NCI-H1417 (cell line): ENCODE data around the gene ARAF.

Experiments used
- DNase-seq, 3 experiments: peaks; one replicate each; lab custom pipeline; 2025; lab: John Stamatoyannopoulos, UW

The ARAF gene

DNA sequence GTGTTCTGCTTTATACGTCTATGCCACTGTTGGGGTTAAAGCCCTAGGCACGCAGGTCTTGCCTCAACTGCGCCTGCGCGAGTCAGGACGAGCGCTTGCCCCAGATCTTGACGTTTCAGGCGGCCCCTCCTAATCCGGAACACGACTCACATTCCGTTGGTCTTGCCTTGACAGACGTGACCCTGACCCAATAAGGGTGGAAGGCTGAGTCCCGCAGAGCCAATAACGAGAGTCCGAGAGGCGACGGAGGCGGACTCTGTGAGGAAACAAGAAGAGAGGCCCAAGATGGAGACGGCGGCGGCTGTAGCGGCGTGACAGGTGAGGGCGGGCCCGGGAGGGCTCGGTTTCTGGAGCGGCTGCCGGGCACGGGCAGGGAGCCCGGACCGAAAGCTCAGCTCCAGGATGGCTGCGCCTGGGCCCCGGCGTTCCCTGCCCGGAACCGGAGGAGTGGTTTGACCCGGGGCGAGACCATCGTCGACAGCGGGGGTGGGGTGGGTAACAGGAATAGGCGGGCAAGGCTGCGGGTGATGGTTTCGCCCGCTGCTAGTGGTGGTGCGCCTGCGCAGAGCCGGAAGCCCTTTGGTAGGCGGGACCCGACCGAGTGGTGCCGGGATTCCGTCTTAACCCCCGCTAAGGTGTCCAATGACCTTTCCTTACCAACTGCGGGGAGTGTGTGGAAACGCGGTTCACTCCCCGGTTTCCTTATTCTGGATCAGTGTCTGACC is at the start of gene ARAF:
Gene ARAF, plus strand, starts transcription at position 272 of the 725 bp plus-strand sequence. CDS start 1,763 bp downstream, outside the sequence.
- peak; percentile 97 to 100 (median 99) for DNase-seq

- DNase-seq = peak in 1 of 3 experiments; percentile 21
These were observed 48.6 kb upstream of the ARAF start for GRCh38 chrX:47512383-47512782.

GRCh38 chrX:47513034-47513965 is 47.7 kb upstream of the ARAF start:
- peak in 2 of 3 experiments; percentile 43 to 59 for DNase-seq

GRCh38 chrX:47514533-47515235 is 46.3 kb upstream of the ARAF start:
- DNase-seq = no peak

DNA sequence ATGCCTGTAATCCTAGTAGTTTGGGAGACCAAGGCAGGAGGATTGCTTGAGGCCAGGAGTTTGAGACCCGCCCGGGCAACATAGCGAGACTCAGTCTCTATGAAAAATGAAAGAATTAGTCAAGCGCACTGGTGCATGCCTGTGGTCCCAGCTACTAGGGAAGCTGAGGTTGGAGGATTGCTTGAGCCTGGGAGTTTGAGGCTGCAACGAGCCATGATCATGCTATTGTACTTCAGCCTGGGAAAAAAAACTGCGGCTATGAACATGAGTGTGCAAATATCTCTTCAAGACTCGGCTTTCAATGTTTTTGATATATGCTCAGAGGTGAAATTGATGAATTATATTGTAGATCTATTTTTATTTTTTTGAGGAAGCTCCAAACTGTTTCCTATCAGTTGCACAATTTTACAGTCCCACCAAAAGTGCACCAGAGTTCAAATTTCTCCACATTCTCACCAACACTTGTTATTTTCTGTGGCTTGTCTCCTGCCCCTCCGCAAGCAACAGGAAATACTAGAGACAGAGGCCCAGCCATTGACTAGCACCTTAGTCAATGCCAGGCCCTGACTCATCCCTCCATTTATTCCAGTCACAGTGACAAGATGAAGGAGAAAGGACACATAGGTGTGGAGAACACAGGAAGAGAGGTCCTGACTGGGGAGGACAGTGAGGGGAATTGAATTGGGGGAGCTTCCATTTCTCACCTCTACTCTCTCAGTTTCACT is 44.9 kb upstream of the ARAF start:
- DNase-seq = no peak

DNA sequence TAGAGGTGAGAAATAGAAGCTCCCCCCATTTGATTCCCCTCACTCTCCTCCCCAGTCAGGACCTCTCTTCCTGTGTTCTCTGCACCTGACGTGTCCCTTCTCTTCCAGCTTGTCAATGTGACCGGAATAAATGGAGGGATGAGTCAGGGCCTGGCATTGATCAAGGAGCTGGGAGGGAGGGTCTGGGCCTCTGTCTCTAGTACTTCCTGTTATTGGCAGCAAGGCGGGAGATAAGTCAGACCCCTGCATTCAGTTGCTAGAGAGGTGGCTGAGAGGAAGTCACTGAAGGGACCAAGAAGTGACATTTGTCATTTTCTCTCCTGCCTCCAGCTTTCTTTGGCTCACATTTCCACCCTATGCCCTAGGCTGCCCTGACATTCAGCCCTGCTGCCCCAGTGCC is 42.9 kb upstream of the ARAF start:
- DNase-seq = no peak

DNA sequence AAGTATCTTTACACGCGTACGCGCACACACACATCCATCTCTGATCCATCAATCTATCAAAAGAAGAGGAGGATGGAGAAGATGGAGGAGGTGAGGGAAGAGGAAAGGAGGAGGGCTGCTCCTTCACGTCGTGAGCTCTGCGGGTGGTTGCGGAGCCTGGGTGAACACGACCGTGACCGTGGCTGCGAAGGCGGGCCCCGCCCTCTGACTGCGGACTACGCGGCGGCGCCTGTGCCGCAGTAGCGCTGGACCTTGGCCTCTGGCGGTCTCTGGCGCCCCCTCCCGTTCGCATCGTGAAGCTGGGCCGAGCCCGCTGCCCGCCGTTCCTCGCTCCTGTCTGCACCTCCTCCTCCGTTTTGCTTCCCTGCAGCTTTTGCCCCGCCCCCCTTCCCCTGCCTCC is 37.7 kb upstream of the ARAF start:
- DNase-seq = peak; percentile 82 to 90 (median 83)

DNA sequence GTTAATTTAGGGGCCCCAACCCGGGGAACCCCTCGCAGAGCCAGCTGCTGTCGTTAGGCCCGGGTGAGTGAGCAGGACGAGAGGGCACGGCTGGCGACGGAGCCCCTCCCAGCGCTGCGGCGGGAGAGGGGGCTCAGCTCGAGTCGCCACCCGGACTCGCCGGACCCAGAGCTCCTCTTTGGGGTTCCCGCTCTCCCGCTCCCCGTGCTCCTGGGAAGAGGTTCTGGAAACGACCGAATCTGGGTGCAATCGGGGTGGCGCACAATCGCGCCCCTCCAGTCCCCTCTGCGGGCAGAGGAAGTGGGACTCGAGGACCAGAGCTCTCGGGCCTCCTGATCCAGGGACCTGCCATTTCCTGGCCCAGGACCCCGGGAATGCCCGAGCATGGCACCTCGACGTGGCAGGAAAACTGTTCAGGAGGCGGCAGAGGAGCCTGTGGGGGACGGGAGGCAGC is 37.3 kb upstream of the ARAF start:
- peak in 1 of 3 experiments; percentile 68 for DNase-seq

GRCh38 chrX:47529548-47529947 is 31.5 kb upstream of the ARAF start:
- no peak for DNase-seq

- no peak for DNase-seq
These were observed 31.0 kb upstream of the ARAF start for GRCh38 chrX:47530049-47530448.

GRCh38 chrX:47539860-47540259 is 21.1 kb upstream of the ARAF start:
- DNase-seq = no peak

GRCh38 chrX:47540754-47541538 is 20.1 kb upstream of the ARAF start:
- peak; percentile 73 to 95 (median 80) for DNase-seq

DNA sequence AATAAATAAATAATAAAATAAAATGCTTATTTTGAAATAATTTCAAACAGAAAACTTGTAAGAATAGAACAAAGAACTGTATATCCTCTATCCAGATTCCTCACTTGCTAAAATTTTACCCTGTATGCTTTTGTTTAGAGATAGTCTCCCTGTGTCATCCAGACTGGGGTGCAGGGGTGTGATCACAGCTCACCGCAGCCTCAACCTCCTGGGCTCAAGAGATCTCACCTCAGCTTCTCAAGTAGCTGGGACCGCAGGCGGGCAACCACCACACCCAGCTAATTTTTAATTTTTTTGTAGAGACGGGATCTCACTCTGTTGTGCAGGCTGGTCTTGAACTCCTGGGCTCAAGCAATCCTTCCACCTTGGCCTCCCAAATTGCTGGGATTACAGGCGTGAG is 17.5 kb upstream of the ARAF start:
- DNase-seq = no peak

- DNase-seq = peak in 2 of 3 experiments; percentile 92 to 97
These were observed 4.9 kb upstream of the ARAF start for GRCh38 chrX:47556045-47556623.

- DNase-seq = no peak
These were observed 2.6 kb upstream of the ARAF start for GRCh38 chrX:47558436-47558835.

DNA sequence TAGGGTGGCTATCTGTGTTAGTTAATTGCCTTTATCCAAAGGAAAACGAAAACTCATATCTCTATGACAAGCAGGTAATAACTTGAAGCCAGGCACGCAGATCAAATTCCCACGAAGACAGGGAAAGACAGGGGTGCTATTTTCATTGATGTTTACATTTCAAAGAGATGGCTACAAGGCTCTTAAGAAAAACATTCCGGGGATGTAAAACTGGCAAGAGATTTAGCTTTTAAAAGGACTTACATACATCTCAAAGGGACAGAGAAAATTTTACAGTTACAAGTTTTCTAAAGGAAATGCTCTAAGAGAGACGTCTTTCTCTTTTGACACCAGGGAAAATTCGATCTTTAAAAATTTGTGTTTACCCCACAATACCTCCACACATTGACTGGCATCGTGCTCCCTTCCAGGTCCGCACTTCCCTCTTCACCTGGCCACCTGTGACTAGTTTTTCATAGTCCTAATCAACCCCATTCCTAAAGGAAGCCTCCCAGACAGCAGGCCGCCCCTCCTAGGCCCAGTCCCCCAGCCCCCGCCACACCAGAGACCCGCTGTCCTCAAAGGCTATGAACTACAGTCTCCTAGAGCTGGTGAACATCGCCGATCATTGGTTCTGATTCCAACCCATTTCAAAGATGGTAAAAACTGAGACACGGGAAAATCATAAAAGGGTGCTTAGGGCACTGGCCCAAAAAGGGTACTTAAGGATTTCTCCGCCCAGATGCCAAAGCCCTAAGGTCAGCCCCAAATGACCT is 649 bp upstream of the ARAF start:
- peak in 1 of 3 experiments; percentile 43 for DNase-seq

DNA sequence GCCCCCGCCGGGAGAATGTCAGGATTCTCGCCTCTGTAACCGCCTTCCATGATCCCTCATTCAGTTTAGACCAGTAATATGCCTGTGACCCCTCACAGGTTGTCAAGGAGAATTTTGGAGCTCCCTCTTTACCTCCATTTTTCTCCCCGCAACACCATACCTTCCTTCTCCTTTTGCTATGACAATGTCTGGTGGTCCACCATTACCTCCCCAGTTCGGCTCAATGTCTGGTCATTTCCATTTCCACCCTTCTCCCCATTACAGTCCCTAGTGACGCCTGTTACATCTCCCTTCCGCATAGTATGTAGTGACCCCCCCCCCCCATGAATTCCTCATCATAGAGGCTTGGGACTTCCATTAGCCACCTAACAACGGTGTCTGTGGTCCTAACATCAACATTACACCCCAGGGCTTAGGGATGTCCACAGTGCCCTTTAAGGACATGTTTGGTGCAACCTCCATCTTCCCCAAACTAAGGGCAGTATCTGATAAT is 700 bp downstream of the ARAF start:
- no peak for DNase-seq

DNA sequence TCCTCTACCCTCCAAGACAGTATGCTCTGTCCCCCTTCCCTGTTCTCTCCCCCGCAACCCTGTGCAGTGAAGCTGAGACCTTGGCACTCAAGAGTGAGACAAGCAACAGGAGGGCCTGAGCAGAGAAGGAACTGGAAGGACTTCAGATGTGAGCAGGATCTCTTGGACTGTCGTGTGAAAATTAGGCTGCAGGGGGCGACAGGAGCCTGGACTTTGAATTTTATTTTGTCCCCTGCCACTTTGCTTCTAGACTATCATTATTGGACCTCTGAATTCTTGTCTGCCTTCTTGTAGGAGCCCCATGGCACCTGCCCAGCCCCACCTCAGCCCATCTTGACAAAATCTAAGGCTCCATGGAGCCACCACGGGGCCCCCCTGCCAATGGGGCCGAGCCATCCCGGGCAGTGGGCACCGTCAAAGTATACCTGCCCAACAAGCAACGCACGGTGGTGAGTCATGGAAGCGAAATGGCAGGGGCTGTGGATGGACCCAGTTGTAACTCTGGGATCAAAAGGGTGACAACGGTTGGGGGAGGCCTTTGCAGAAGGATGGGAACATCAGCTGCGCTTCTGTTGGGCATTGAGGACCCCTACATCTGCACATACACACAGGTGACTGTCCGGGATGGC is 1.7 kb downstream of the ARAF start:
- DNase-seq = peak in 1 of 3 experiments; percentile 14

- no peak for DNase-seq
These were observed 2.9 kb downstream of the ARAF start for GRCh38 chrX:47563801-47564315.
